Activated CD4-positive, alpha-beta T cell treated with anti-CD3 and anti-CD28 coated beads, Interleukin-2, amount 10 ng/mL, durations not matched to agents 7 days and 5 days (primary cell): Measurements from ENCODE around the gene ZNF385B. TPM values are rescaled to one million over a fixed set of nuclear protein-coding genes. Genes with fewer than 3 reads are reported as not detected.

Experiments
- CTCF ChIA-PET: fragments of 350-600 bp; sonication (Branson Sonifier 250); formaldehyde crosslinking; loops from one replicate; lab custom pipeline; 2021; ENCODE audit warnings: antibody characterized with exemption; lab: Charles Lee
- POLR2A ChIA-PET: fragments of 350-600 bp; sonication (Branson Sonifier 250); formaldehyde crosslinking; loops from one replicate; lab custom pipeline; 2021; ENCODE audit warnings: antibody characterized with exemption; lab: Charles Lee
- DNase-seq: peaks from one replicate; pipeline ENCODE4 v3.0.0-alpha.2; 2020
- H3K27ac Mint-ChIP-seq: one replicate; pipeline ENCODE4 v1.8.0; 2021; ENCODE audit warnings: mild to moderate bottlenecking, moderate library complexity, mixed read lengths
- H3K27me3 Mint-ChIP-seq: one replicate; pipeline ENCODE4 v1.8.0; 2021; ENCODE audit warnings: mixed read lengths
- H3K36me3 Mint-ChIP-seq: one replicate; pipeline ENCODE4 v1.8.0; 2021; ENCODE audit warnings: low read depth, mixed read lengths
- H3K4me1 Mint-ChIP-seq: one replicate; pipeline ENCODE4 v1.8.0; 2021; ENCODE audit warnings: mixed read lengths
- H3K4me3 Mint-ChIP-seq: one replicate; pipeline ENCODE4 v1.8.0; 2021; ENCODE audit warnings: mild to moderate bottlenecking, moderate library complexity, mixed read lengths
- H3K9me3 Mint-ChIP-seq: one replicate; pipeline ENCODE4 v1.8.0; 2021; ENCODE audit warnings: mixed read lengths
- total RNA-seq, 2 experiments: library from RNA; stranded (reverse); gene quantifications; one replicate each; pipeline ENCODE4 v1.2.3, GENCODE V29; 2021

The ZNF385B gene
- total RNA-seq, 2 experiments from 2014 or later, result not detected

DNA sequence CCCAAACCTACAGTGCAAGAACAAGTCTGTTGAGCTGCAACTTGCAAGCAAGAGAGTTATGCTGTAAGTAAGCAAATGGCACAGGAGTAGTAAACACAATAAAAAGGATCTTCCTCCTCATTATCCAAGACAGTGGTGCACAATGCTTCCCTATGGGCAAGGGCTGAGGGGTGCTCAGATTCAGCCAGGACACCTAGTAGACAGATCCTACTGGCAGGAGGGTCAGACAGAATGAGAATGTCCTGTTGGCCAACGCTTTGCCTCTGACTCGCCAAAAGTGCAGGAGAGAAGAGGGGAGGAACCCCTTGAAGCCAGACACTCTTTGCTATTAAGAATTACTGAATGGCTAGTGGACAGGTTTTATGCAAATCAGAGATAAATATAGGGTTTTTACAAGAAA is 316.4 kb downstream of the ZNF385B start:
- no peak for DNase-seq
- Mint-ChIP-seq H3K4me3 (no peak overlapping the region), H3K27me3 (no peaks in the 10 kb centered on the region), H3K4me1 (no peaks in the 10 kb centered on the region), H3K27ac (no peak overlapping the region), H3K36me3 (no peaks in the 10 kb centered on the region), H3K9me3 (no peaks in the 10 kb centered on the region)
- ChIA-PET POLR2A (no interaction called here), CTCF (no interaction called here)

- no peak for DNase-seq
- Mint-ChIP-seq H3K27ac (no peak overlapping the region), H3K4me3 (no peak overlapping the region), H3K36me3 (no peaks in the 10 kb centered on the region), H3K27me3 (no peaks in the 10 kb centered on the region), H3K4me1 (no peaks in the 10 kb centered on the region), H3K9me3 (no peaks in the 10 kb centered on the region)
- ChIA-PET CTCF (no interaction called here), POLR2A (no interaction called here)
Observed at GRCh38 chr2:179543361-179543901, 318.0 kb downstream of the ZNF385B start.

DNA sequence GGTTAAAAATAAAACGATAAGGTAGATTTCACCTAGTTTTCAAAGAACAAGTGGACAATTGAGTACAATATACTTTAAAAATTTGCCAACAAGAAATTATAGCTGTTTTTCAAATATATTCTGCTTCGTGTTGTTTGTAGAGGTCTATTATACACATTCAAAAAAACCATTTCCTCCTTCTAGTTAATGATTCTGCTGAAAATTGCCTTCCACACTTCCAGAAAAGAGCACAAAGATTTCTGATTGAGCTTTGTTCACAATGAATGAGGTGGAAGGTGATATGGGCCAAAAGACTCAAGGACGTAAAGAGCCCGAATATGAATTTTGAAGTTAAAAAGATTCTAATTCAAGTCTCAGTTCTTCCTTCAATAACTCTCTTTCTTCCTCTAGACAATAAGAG is 319.8 kb downstream of the ZNF385B start:
- POLR2A ChIA-PET, result no interaction called here
- no peaks in the 10 kb centered on the region for H3K27me3 Mint-ChIP-seq
- CTCF ChIA-PET, result no interaction called here
- H3K4me1 Mint-ChIP-seq, result no peaks in the 10 kb centered on the region
- DNase-seq, result no peak
- H3K27ac Mint-ChIP-seq, result no peak overlapping the region
- H3K36me3 Mint-ChIP-seq, result no peaks in the 10 kb centered on the region
- no peaks in the 10 kb centered on the region for H3K9me3 Mint-ChIP-seq
- no peak overlapping the region for H3K4me3 Mint-ChIP-seq

- Mint-ChIP-seq H3K36me3 (no peaks in the 10 kb centered on the region), H3K27ac (no peak overlapping the region), H3K27me3 (no peaks in the 10 kb centered on the region), H3K4me3 (no peak overlapping the region), H3K4me1 (no peaks in the 10 kb centered on the region), H3K9me3 (no peaks in the 10 kb centered on the region)
- POLR2A ChIA-PET, result no interaction called here
- no peak for DNase-seq
- CTCF ChIA-PET, result no interaction called here
Observed at GRCh38 chr2:179539124-179539511, 322.3 kb downstream of the ZNF385B start.

- no peaks in the 10 kb centered on the region for H3K4me1 Mint-ChIP-seq
- no peak overlapping the region for H3K4me3 Mint-ChIP-seq
- H3K36me3 Mint-ChIP-seq, result no peaks in the 10 kb centered on the region
- DNase-seq, result no peak
- no peak overlapping the region for H3K27ac Mint-ChIP-seq
- ChIA-PET CTCF (no interaction called here), POLR2A (no interaction called here)
- H3K27me3 Mint-ChIP-seq, result no peaks in the 10 kb centered on the region
- no peaks in the 10 kb centered on the region for H3K9me3 Mint-ChIP-seq
Observed at GRCh38 chr2:179538406-179539123, 322.8 kb downstream of the ZNF385B start.

- no peaks in the 10 kb centered on the region for H3K27me3 Mint-ChIP-seq
- POLR2A ChIA-PET, result no interaction called here
- no peaks in the 10 kb centered on the region for H3K4me1 Mint-ChIP-seq
- H3K27ac Mint-ChIP-seq, result no peak overlapping the region
- no peak for DNase-seq
- H3K4me3 Mint-ChIP-seq, result no peak overlapping the region
- no peaks in the 10 kb centered on the region for H3K9me3 Mint-ChIP-seq
- H3K36me3 Mint-ChIP-seq, result no peaks in the 10 kb centered on the region
- CTCF ChIA-PET, result no interaction called here
Observed at GRCh38 chr2:179536185-179536584, 325.2 kb downstream of the ZNF385B start.

DNA sequence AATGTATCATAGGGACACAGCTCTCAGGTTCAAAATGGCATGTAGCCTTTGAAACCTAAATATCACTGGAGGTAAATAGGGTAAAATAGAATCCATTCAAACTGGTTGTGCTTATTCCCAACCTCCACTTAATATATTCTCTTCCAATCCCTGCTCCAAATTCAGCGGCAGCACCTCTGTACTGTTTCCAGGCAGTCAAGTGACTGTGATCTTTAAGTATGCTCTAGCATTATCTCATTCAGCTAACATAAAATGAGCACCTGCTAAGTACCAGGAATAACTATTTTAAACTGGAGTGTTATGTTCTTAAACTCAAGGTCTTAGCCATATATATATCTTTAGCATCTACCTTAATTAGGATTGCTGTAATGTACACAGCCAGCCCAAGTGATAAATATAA is 327.5 kb downstream of the ZNF385B start:
- no peaks in the 10 kb centered on the region for H3K4me1 Mint-ChIP-seq
- DNase-seq, result no peak
- ChIA-PET CTCF (no interaction called here), POLR2A (no interaction called here)
- no peaks in the 10 kb centered on the region for H3K36me3 Mint-ChIP-seq
- no peak overlapping the region for H3K27ac Mint-ChIP-seq
- no peak overlapping the region for H3K4me3 Mint-ChIP-seq
- no peaks in the 10 kb centered on the region for H3K9me3 Mint-ChIP-seq
- no peaks in the 10 kb centered on the region for H3K27me3 Mint-ChIP-seq

GRCh38 chr2:179532863-179533278 is 328.5 kb downstream of the ZNF385B start:
- no peaks in the 10 kb centered on the region for H3K36me3 Mint-ChIP-seq
- no peak overlapping the region for H3K4me3 Mint-ChIP-seq
- H3K4me1 Mint-ChIP-seq, result no peaks in the 10 kb centered on the region
- H3K27ac Mint-ChIP-seq, result no peak overlapping the region
- no peak for DNase-seq
- POLR2A ChIA-PET, result no interaction called here
- H3K9me3 Mint-ChIP-seq, result no peaks in the 10 kb centered on the region
- no peaks in the 10 kb centered on the region for H3K27me3 Mint-ChIP-seq
- CTCF ChIA-PET, result no interaction called here

- ChIA-PET POLR2A (no interaction called here), CTCF (no interaction called here)
- H3K27ac Mint-ChIP-seq, result no peak overlapping the region
- no peak overlapping the region for H3K4me3 Mint-ChIP-seq
- H3K27me3 Mint-ChIP-seq, result no peaks in the 10 kb centered on the region
- DNase-seq, result no peak
- H3K36me3 Mint-ChIP-seq, result no peaks in the 10 kb centered on the region
- H3K9me3 Mint-ChIP-seq, result no peaks in the 10 kb centered on the region
- no peaks in the 10 kb centered on the region for H3K4me1 Mint-ChIP-seq
Observed at GRCh38 chr2:179528576-179529069, 332.8 kb downstream of the ZNF385B start.

DNA sequence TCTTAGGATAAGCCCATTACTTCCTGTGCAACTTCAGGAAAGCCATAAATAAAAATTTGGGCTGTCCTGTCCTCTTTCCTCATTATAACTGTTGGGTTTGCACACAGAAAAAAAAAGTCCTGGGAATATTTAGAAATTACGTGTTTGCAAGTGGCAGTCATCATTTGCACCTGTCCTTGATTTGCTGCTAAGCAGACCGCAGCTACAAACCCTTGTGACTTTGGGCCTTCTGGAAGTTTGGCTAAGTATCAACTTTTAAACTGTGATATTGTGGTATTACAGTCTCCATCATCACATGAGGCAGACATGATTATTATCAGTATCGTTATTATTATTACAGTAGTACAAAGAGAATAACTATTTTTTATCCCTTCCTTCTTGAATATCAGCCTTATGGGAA is 336.1 kb downstream of the ZNF385B start:
- CTCF ChIA-PET, result no interaction called here
- H3K36me3 Mint-ChIP-seq, result no peaks in the 10 kb centered on the region
- H3K27ac Mint-ChIP-seq, result no peak overlapping the region
- no peak overlapping the region for H3K4me3 Mint-ChIP-seq
- no peaks in the 10 kb centered on the region for H3K4me1 Mint-ChIP-seq
- DNase-seq, result no peak
- POLR2A ChIA-PET, result no interaction called here
- no peaks in the 10 kb centered on the region for H3K9me3 Mint-ChIP-seq
- H3K27me3 Mint-ChIP-seq, result no peaks in the 10 kb centered on the region

GRCh38 chr2:179524809-179525339 is 336.5 kb downstream of the ZNF385B start:
- no peak for DNase-seq

GRCh38 chr2:179521944-179522343 is 339.5 kb downstream of the ZNF385B start:
- DNase-seq, result no peak
- Mint-ChIP-seq H3K4me1 (no peaks in the 10 kb centered on the region), H3K36me3 (no peaks in the 10 kb centered on the region), H3K27me3 (no peaks in the 10 kb centered on the region), H3K9me3 (no peaks in the 10 kb centered on the region), H3K27ac (no peak overlapping the region), H3K4me3 (no peak overlapping the region)
- CTCF ChIA-PET, result no interaction called here
- POLR2A ChIA-PET, result no interaction called here

More at GRCh38 chr2:179524809-179525339, 336.5 kb downstream of the ZNF385B start:
- Mint-ChIP-seq H3K9me3 (no peaks in the 10 kb centered on the region), H3K27ac (no peak overlapping the region), H3K4me3 (no peak overlapping the region), H3K4me1 (no peaks in the 10 kb centered on the region), H3K36me3 (no peaks in the 10 kb centered on the region), H3K27me3 (no peaks in the 10 kb centered on the region)
- ChIA-PET POLR2A (no interaction called here), CTCF (no interaction called here)

GRCh38 chr2:179518830-179519229 is 342.6 kb downstream of the ZNF385B start:
- CTCF ChIA-PET, result no interaction called here
- H3K27ac Mint-ChIP-seq, result no peak overlapping the region

More at GRCh38 chr2:179518830-179519229, 342.6 kb downstream of the ZNF385B start:
- Mint-ChIP-seq H3K9me3 (no peaks in the 10 kb centered on the region), H3K27me3 (no peaks in the 10 kb centered on the region), H3K4me3 (no peak overlapping the region), H3K4me1 (no peaks in the 10 kb centered on the region), H3K36me3 (no peaks in the 10 kb centered on the region)
- POLR2A ChIA-PET, result no interaction called here
- no peak for DNase-seq
